ENCODE measurements around the gene UMODL1.

GRCh38 chr21:42159560-42160110, 88.5 kb downstream of the UMODL1 start:
- no peak for TF ChIP-seq POLR2A (IDR thresholded peaks at IDR 0.05)
- no peak for TF ChIP-seq CTCF (IDR thresholded peaks at IDR 0.05)

All from testis (tissue), 2 donors.